ENCODE results near the gene DGCR6. TPM values are rescaled to one million over a fixed set of nuclear protein-coding genes. Genes with fewer than 3 reads are reported as not detected.
"Not testable (repeated sequence)": the region's sequence is repeated elsewhere in the genome, so short reads cannot be mapped to it uniquely, and the experiment has no call there.

The DGCR6 gene
- polyA plus RNA-seq, 3 donors from 2014 or later = 0.13 to 0.82 (median 0.38) TPM

DNA sequence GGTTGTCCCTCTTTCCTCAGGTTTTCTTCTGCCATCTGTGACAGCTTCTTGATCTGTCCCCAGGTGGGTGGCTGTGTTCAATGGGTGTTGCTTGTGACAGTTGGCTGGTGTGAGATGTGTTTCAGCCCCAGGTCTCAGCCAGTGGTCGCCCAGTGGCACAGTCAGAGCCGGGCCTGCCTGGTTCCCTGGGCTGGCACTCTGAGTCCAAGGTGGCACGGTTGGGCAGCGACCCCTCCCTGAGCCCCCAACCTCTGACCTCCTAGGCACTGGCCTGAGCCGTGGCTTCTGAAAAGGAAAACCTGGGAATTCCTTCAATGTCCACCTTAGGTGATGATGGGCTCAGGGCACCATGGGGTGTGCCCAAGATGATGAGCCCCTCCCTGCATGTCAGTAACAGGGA lies 44.0 kb downstream of the DGCR6 start:
- H3K36me3 Mint-ChIP-seq = no peaks in the 10 kb centered on the region
- H3K27ac Mint-ChIP-seq = no peak overlapping the region
- no peaks in the 10 kb centered on the region for H3K4me1 Mint-ChIP-seq
- H3K4me3 Mint-ChIP-seq = no peak overlapping the region
- no peak for DNase-seq
- H3K9me3 Mint-ChIP-seq = no peaks in the 10 kb centered on the region
- H3K27me3 Mint-ChIP-seq (ENCODE audit: low read depth in 3 of 3) = peaks cover 0 to 6% (median 5%) of the 10 kb centered on the region in 3 donors

DNA sequence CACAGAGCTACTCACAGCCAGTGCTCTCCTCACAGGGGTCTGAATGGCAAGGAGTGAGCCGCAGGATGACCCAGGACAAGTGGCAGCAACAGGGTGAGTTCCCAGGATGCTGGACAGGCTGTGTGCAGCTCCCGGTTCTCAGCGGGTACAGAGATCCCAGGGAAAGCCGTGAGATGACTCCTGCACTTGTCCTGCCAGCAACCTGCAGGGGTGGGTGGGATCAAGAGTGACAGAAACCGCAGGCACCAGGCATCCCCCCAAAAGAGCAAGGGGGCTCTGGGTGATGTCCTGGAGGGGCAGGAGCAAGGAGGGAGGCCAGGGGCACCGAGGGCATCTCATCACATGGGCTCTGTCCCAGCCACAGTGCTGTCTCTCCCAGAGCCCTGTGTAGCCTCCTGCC lies 45.9 kb downstream of the DGCR6 start:
- DNase-seq = no peak
- H3K36me3 Mint-ChIP-seq = no peaks in the 10 kb centered on the region
- no peaks in the 10 kb centered on the region for H3K9me3 Mint-ChIP-seq
- no peaks in the 10 kb centered on the region for H3K4me1 Mint-ChIP-seq
- H3K4me3 Mint-ChIP-seq = no peak overlapping the region
- H3K27me3 Mint-ChIP-seq (ENCODE audit: low read depth in 3 of 3) = peaks cover 0 to 6% (median 5%) of the 10 kb centered on the region in 3 donors
- H3K27ac Mint-ChIP-seq = no peak overlapping the region

DNA sequence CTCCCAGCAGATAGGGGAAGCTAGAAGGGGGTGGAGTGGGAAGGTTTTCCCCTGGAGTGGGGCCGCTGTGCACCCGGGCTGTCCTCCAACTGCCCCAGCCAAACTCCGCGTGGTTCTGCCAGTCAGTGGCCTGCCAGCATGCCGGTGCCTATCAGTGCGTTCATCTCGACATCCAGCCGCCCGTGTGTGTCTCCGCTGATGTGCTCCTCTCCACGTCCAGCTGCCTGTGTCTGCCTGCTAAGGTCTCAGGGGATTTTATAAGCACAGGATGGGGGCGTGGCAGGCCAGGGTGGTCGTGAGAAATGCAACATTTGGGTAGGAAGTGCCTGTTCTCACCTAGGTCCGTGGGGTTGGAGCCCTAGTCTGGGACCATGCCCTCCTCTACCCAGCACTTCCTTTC lies 47.0 kb downstream of the DGCR6 start:
- H3K36me3 Mint-ChIP-seq; H3K27ac Mint-ChIP-seq; H3K4me3 Mint-ChIP-seq; H3K4me1 Mint-ChIP-seq; H3K9me3 Mint-ChIP-seq; H3K27me3 Mint-ChIP-seq (ENCODE audit: low read depth in 3 of 3); DNase-seq: not testable (repeated sequence)

DNA sequence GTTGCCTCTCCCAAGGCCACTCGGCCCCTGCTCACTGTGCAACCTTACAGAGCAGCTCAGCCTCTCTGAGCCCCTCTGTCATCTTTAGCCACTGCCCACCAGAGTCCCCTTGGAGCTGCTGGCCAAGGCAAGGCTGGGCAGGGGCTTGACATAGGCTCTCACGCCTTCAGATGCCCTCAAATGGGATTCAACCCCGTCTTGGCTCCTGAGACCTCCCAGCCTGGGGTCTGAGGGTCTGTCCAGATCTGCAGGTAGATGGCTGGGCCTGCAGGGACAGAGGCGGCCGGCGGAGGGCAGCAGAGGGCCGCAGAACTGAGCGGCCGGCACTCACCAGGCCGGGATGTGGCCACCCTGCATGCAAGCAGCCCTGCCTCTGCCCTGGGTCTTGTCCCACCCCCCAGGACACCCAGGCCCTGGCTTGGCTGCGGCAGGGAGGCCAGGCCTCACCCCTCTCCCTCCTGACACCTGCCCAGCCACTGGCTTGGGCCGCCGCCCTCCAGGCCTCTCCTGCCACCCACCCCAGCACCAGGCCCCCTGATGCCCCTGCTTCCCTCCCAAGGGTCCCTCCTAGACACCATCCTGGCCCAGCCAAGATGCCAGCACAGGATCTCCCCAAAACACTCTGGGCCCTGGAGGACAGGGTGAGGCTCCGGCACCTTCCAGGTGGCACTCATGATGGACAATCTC lies 48.3 kb downstream of the DGCR6 start:
- H3K27me3 Mint-ChIP-seq (ENCODE audit: low read depth in 3 of 3); H3K27ac Mint-ChIP-seq; H3K4me1 Mint-ChIP-seq; H3K4me3 Mint-ChIP-seq; H3K36me3 Mint-ChIP-seq; H3K9me3 Mint-ChIP-seq: not testable (repeated sequence)
- DNase-seq = peak; percentile 36 to 51 (median 42)

DNA sequence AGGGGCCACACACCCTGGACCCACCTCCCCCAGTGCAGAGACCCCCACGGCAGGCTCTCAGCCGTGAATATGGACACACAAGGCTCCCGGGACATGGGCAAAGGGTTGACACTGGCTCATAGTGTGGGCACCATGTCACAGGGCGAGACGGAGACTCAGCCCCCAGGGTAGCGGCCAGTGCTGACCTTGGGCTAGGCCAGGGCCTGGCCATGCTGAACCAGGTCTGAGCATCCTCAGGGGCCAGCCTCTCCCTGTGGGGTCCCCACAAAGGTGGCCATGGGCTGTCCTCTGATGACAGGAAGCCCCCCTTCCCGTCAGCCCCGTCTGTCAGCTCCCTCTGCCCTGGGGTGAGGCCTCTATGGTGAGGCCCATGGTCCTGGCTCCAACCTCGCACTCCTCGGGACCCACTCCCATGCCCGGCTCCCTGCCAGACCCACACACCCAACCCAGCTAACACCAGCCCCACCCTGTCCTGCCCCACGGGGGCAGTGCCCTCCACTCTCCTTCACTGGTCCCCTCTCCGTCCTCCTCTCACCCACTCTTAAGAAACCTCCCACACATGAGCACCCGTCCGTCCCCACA lies 49.0 kb downstream of the DGCR6 start:
- Mint-ChIP-seq H3K36me3 (no peaks in the 10 kb centered on the region), H3K27ac (no peak overlapping the region), H3K4me3 (no peak overlapping the region), H3K9me3 (no peaks in the 10 kb centered on the region), H3K4me1 (no peaks in the 10 kb centered on the region), H3K27me3 (ENCODE audit: low read depth in 3 of 3) (no peaks in the 10 kb centered on the region)
- DNase-seq = no peak

DNA sequence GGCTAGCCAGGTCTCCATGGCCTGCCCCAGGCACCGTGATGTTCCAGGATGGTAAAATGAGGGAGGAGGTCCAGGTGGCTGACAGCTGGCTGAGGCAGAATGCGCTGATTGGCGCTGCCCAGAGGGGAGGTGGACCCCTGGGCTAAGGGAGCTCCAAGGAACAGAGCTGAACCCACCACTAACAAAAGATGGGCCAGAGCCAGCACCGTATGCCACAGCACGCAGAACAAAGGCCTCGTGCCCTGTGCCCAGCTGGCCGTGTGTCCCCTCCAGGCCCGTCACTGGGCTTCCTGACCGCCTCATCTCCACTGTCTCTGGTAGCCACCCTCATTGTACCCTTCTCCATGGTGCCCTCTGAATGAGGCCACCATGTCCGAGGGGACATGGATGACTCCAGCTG lies 49.6 kb downstream of the DGCR6 start:
- Mint-ChIP-seq H3K36me3 (no peaks in the 10 kb centered on the region), H3K27me3 (ENCODE audit: low read depth in 3 of 3) (no peaks in the 10 kb centered on the region), H3K4me3 (no peak overlapping the region), H3K4me1 (no peaks in the 10 kb centered on the region), H3K9me3 (no peaks in the 10 kb centered on the region), H3K27ac (no peak overlapping the region)
- DNase-seq = no peak

DNA sequence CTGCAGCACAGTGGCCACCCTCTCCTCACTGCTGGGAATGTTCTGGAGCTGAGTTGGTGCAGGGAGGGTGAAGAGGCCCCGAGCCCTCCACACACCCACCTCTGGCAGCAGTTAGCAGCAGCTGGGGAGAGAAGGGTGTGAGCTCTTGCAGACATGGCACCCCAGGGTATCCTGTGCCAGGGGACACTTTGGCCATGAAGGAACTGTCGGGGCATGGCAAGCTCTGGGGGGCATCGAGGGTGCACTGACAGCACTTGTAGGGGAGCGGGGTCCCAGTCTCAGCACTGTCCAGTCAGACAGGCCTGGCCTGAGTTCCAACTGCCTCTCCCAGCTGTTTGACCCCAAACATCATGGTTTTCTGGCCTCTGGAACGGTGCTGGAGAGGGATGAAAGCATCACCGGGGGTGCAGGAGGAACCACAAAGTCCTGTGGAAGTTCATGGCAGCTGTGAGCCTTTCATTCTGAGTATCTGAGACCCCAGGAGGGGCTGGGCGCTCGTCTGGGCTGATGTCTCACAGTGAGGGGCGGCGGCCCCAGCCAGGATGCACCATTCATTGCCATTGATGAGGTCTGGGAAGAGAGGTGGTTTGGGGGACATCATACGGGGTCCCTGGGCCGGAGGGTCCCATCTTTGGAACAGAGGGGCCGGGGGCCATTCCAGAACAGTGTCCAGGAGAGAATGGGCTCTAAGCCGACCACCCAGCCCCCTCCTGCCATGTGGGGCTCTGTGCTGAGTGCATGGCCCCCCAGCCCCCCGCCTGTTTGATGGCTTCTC lies 50.2 kb downstream of the DGCR6 start:
- H3K9me3 Mint-ChIP-seq; H3K27ac Mint-ChIP-seq; H3K4me1 Mint-ChIP-seq; H3K4me3 Mint-ChIP-seq; DNase-seq; H3K27me3 Mint-ChIP-seq (ENCODE audit: low read depth in 3 of 3); H3K36me3 Mint-ChIP-seq: not testable (repeated sequence)

DNA sequence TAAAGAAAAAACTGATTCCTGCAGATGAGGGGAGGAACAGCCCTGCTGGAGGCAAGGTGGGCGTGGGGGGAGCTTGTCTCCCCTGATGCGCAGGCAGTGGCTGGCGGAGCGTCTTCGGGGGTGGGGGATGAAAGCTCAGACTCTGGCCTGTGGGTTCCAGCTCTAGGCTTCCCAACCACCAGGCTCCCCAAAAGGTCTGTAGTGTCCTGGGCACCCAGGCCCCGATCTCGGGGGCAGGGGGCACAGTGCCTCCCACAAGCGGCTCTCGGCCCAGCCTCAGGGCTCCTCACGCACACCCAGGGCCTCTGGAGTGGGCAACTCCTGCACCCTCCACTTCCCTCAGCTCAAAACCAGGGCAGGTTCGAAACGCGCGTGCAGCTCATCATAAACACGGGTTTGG lies 50.8 kb downstream of the DGCR6 start:
- not testable (repeated sequence) for H3K27me3 Mint-ChIP-seq (ENCODE audit: low read depth in 3 of 3); H3K36me3 Mint-ChIP-seq; H3K4me1 Mint-ChIP-seq; DNase-seq; H3K27ac Mint-ChIP-seq; H3K9me3 Mint-ChIP-seq; H3K4me3 Mint-ChIP-seq

DNA sequence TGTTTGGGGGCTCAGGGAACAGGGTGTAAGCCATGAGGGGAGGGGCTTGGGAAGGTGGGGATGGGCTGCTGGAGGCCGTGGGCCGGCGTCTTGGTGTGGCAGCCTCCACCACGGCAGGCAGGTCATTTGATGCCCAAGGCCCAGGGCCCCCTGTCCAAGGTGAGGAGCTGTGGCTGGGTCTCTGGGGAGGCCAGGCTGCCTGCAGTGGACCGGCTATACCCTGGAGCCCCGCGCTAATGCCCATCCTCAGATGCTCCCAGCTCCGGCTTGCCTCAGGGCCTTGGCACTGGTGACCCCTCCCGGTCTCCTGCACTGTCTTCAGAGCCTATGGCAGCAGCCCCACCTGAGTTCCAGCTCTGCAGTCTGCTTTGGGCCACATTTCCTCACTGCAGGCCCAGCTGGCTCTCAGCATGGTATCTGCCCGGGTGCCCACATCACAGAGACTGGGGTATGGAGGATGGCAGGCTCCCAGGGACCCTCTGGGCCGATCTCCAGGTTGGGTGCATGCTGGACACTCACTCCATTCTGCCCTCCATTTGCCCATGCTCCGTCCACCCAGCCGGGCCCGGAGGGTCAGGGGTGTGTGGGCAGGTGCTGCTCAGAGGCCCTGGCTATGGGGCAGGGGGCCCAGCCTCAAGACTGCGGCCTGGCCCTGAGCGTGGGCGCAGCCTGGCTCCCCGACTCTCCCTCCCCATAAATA lies 51.7 kb downstream of the DGCR6 start:
- H3K27ac Mint-ChIP-seq; H3K27me3 Mint-ChIP-seq (ENCODE audit: low read depth in 3 of 3); H3K36me3 Mint-ChIP-seq; H3K4me1 Mint-ChIP-seq; H3K4me3 Mint-ChIP-seq; H3K9me3 Mint-ChIP-seq; DNase-seq: not testable (repeated sequence)

DNA sequence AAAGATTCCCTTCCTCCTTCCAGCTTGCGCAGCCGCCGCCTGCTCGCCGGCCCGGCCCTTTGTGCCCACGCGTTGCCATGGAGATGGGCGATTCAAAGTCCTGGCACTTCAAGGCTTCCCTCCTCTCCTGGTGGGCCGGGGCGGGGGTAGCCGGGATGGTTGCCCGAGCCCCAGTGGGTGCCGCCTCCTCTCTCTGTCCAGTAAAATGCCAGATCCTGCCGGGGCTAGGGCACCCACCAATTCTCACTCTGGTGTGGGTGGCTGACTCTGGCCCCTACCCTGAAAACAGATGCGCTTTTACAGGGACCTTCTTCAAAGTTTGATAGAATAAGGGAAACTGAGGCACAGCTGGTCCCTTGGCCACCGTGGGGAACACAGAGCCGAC lies 52.2 kb downstream of the DGCR6 start:
- H3K27me3 Mint-ChIP-seq (ENCODE audit: low read depth in 3 of 3); H3K4me3 Mint-ChIP-seq; H3K27ac Mint-ChIP-seq; H3K36me3 Mint-ChIP-seq; H3K9me3 Mint-ChIP-seq; DNase-seq; H3K4me1 Mint-ChIP-seq: not testable (repeated sequence)

DNA sequence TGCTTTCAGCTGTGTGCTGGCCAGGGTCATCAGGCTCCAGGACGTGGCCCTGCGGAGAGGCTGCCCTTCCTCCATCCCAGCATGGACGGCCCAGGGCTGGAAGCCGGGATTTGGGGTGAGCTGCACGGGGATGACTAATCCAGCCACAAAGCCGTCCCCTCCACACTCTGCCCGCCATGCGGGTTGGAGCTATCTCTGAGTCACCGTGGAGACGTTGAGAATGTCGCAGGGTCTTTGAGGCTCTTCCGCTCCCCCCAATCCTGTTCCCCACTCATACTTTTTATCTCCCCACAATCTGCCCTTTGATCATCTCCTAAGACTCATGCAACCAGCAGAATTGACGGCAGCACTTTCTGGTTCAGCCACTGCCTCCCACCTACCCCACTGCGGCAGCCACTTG lies 52.6 kb downstream of the DGCR6 start:
- DNase-seq; H3K4me3 Mint-ChIP-seq; H3K9me3 Mint-ChIP-seq; H3K4me1 Mint-ChIP-seq; H3K36me3 Mint-ChIP-seq; H3K27me3 Mint-ChIP-seq (ENCODE audit: low read depth in 3 of 3); H3K27ac Mint-ChIP-seq: not testable (repeated sequence)

DNA sequence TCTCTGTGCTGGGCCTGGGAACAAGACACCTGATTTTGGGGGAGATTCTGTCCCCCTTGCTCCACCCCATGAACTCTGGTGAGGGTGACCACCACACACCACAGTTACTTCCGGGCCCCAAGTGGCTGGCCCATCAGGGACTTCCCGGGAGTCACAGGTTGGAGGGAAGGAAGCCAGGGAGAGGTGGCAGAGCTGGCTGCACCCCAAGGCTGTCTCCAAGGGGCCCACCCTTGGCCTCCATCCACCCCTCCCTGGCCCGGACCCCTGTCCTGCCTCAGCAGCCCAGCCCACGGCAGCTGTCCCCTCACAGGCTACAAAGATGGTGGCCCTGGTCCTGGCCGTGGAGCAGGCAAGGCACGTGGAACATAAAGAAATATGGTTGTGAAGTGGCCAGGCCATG lies 53.1 kb downstream of the DGCR6 start:
- H3K27ac Mint-ChIP-seq, H3K4me3 Mint-ChIP-seq: not testable (repeated sequence)

DNA sequence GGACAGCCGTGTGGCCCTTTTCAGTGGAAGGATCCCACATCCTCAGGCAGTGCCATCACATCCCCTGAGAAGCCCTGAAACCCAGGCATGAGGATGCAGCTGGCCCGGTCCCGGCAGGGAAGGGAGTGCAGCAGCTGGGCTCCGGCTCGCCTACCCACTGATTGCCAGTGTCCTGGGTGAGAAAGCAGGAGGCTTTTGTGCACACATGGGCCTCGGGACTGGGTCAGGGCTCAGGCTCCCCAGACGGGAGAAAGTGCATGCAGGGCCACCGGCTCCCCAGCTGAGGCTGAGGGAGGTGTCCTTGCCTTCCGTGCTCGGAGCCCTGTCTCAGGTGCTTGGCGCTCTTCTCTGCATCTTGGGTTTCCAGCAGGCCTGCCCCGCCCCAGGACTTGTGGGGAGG lies 53.6 kb downstream of the DGCR6 start:
- DNase-seq; H3K27ac Mint-ChIP-seq; H3K4me1 Mint-ChIP-seq; H3K4me3 Mint-ChIP-seq; H3K36me3 Mint-ChIP-seq; H3K9me3 Mint-ChIP-seq; H3K27me3 Mint-ChIP-seq (ENCODE audit: low read depth in 3 of 3): not testable (repeated sequence)

More for the DNA sequence above, 53.1 kb downstream of the DGCR6 start:
- not testable (repeated sequence) for H3K4me1 Mint-ChIP-seq; H3K9me3 Mint-ChIP-seq; H3K36me3 Mint-ChIP-seq; DNase-seq; H3K27me3 Mint-ChIP-seq (ENCODE audit: low read depth in 3 of 3)

DNA sequence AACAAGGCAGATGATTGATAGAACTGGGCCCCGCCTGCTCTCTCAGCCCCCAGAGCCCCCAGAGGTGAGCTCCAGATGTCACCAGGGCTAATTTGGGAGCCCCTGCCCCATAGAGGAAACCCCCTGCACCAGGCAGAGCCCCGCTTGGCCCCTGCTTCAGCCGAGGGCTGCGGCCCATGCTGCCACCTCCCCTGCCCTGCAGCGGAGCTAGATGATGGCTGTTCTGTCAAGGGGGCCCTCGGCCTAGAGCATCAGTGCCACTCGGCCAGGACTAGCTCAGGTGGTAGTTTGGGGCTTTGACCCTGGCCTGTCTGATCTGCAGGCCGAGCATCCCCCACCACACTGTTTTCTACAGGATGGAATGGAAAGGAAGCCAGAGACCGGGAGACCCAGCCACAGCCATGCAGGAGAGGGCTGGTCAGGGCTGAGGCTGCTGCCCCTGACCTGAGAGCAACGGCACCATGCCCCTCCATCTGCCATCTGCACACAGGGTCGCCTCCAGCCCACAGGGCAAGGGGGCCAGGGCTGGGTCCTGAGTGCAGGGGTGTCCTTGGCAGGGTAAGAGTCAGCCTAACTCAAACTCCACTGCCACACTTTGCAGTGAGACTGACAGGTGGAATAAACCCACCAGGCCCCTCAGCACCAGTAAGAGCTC lies 54.2 kb downstream of the DGCR6 start:
- H3K27ac Mint-ChIP-seq; H3K27me3 Mint-ChIP-seq (ENCODE audit: low read depth in 3 of 3); DNase-seq; H3K4me1 Mint-ChIP-seq; H3K9me3 Mint-ChIP-seq; H3K36me3 Mint-ChIP-seq; H3K4me3 Mint-ChIP-seq: not testable (repeated sequence)

Data from immature natural killer cell (primary cell).